HepG2 (cell line): ENCODE results near the gene NEK8. TPM values are rescaled to one million over a fixed set of nuclear protein-coding genes. Genes with fewer than 3 reads are reported as not detected.

ENCODE experiments used
- AKAP8 ChIP-seq: sonication (generic); formaldehyde crosslinking; IDR thresholded peaks from 2 replicates; pipeline ENCODE4 v1.5.1; 2020; ENCODE audit warnings: mild to moderate bottlenecking, missing genetic modification reagents
- CEBPB ChIP-seq: IDR thresholded peaks from 2 replicates; pipeline ENCODE4 v1.6.1; 2011; ENCODE audit warnings: low read depth, low read length, improper control_type of control experiment, borderline replicate concordance
- NCOA5 ChIP-seq: sonication (generic); formaldehyde crosslinking; IDR thresholded peaks from 2 replicates; pipeline ENCODE4 v1.4.0; 2020; ENCODE audit warnings: missing genetic modification reagents
- NFE2L1 ChIP-seq: sonication (generic); formaldehyde crosslinking; IDR thresholded peaks from 2 replicates; pipeline ENCODE4 v1.4.0; 2020; ENCODE audit warnings: missing genetic modification reagents, mild to moderate bottlenecking, borderline replicate concordance
- POLR2AphosphoS5 ChIP-seq: IDR thresholded peaks from 2 replicates; pipeline ENCODE4 v1.6.1; 2012; ENCODE audit warnings: low read depth, low read length
- ZIK1 ChIP-seq: sonication (generic); formaldehyde crosslinking; IDR thresholded peaks from 2 replicates; pipeline ENCODE4 v1.5.0; 2020; ENCODE audit warnings: mild to moderate bottlenecking, low read depth, missing genetic modification reagents, borderline replicate concordance
- ZNF136 ChIP-seq: sonication (generic); formaldehyde crosslinking; IDR thresholded peaks from 2 replicates; pipeline ENCODE4 v1.8.1; 2022; ENCODE audit warnings: low read depth, mild to moderate bottlenecking, moderate library complexity, missing genetic modification reagents
- ZNF17 ChIP-seq: sonication (generic); formaldehyde crosslinking; IDR thresholded peaks from 2 replicates; pipeline ENCODE4 v1.5.0; 2020; ENCODE audit warnings: mild to moderate bottlenecking, missing genetic modification reagents
- ZNF430 ChIP-seq: sonication (generic); formaldehyde crosslinking; IDR thresholded peaks from 2 replicates; pipeline ENCODE4 v1.9.0; 2021; ENCODE audit warnings: mild to moderate bottlenecking, missing genetic modification reagents
- ZNF546 ChIP-seq: sonication (generic); formaldehyde crosslinking; conservative IDR thresholded peaks from 2 replicates; pipeline ENCODE4 v1.8.1; 2023; ENCODE audit warnings: mild to moderate bottlenecking, missing genetic modification reagents
- ZNF556 ChIP-seq: sonication (generic); formaldehyde crosslinking; IDR thresholded peaks from 2 replicates; pipeline ENCODE4 v1.4.0; 2020; ENCODE audit warnings: mild to moderate bottlenecking, missing genetic modification reagents, borderline replicate concordance
- ZNF605 ChIP-seq: sonication (generic); formaldehyde crosslinking; IDR thresholded peaks from 2 replicates; pipeline ENCODE4 v1.8.0; 2022; ENCODE audit warnings: mild to moderate bottlenecking, missing genetic modification reagents
- polyA plus RNA-seq, 8 experiments: library from polyadenylated mRNA; depleted of rRNA in 3 of 8; stranded (reverse) in 7 of 8; unstranded in 1 of 8; fragments of >200 nt; fragmentation: Illumina TruSeq in 4 of 8; extraction: Trizol in 4 of 8; gene quantifications; 2 replicates each; pipeline versions ENCODE4 v1.2.1 to v1.2.3, GENCODE V29; 2011 to 2016; ENCODE audit warnings: low read depth in 4 of 8, missing spikeins in 1 of 8, mixed read lengths in 1 of 8; ENCODE audit not compliant: insufficient read depth in 1 of 8
- total RNA-seq, 5 experiments: library from RNA; depleted of rRNA; stranded (reverse); fragments of >200 nt; fragmentation: Illumina TruSeq; extraction: Trizol; gene quantifications; 2 replicates each; pipeline ENCODE4 v1.2.3, GENCODE V29; 2016; ENCODE audit warnings: low read depth in 1 of 5
- TF ChIP-seq, protein P1 (sequence below), 2 experiments: sonication (generic) in 1 of 2; formaldehyde crosslinking in 1 of 2; IDR thresholded peaks; 2 replicates each; pipeline versions ENCODE4 v1.6.1 to v1.9.0; 2014 to 2022; ENCODE audit warnings: antibody characterized with exemption in 1 of 2, borderline replicate concordance in 1 of 2, inconsistent platforms in 1 of 2, low read depth in 1 of 2, missing genetic modification reagents in 1 of 2
- TF ChIP-seq, protein P2 (sequence below): sonication (generic); formaldehyde crosslinking; IDR thresholded peaks from 2 replicates; pipeline ENCODE4 v1.4.0; 2020; ENCODE audit warnings: mild to moderate bottlenecking, missing genetic modification reagents
- TF ChIP-seq, protein P3 (sequence below): sonication (generic); formaldehyde crosslinking; IDR thresholded peaks from 2 replicates; pipeline ENCODE4 v1.8.0; 2022; ENCODE audit warnings: mild to moderate bottlenecking, missing genetic modification reagents, borderline replicate concordance
- TF ChIP-seq, protein P4 (sequence below): sonication (generic); formaldehyde crosslinking; IDR thresholded peaks from 2 replicates; pipeline ENCODE4 v1.9.0; 2021; ENCODE audit warnings: missing genetic modification reagents, borderline replicate concordance

Gene NEK8
- total and polyA plus RNA-seq, 2 of the 13 experiments (the other 11 are each of a cell fraction or from before 2014, with no cell fraction given), result 5.8 to 13.5 TPM

DNA sequence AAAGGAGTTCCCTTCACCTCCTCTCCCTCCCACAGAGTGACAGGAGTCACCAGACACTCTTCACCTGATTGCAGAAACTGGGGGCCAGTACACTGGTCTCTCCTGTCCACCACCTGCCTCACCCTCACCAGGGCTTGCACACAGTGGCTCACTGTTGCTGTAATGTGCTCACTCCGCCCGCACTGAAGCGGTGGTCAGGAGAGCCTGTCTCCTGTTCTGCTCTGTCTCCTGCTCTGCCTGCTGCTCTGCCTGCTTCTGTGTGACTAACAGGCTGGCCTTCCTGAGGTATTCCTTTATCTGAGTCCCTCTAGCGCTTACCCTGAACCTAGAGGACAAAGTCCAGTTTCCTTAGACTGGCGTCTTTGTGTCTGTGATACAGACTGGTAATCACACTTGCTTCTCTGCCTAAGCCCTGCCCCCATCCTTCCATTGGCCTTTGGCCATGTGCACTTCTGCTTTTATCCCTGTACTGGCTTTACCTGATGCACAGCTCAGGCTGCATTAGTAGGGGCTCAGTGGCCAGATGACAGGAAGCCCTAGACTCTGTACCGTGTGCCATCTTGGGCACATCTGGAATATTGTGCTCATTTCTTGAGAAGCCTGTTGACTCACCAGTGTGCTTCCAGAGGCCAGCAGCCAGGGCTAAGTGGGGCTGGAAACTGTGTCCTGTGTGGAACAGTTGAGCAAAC lies 30.2 kb upstream of the NEK8 start (continued):
- peak; percentile 63; the same call in 1 of the 2 replicates for TF ChIP-seq ZNF605 (CRISPR knock-in tag)
- TF ChIP-seq, protein P1, sequence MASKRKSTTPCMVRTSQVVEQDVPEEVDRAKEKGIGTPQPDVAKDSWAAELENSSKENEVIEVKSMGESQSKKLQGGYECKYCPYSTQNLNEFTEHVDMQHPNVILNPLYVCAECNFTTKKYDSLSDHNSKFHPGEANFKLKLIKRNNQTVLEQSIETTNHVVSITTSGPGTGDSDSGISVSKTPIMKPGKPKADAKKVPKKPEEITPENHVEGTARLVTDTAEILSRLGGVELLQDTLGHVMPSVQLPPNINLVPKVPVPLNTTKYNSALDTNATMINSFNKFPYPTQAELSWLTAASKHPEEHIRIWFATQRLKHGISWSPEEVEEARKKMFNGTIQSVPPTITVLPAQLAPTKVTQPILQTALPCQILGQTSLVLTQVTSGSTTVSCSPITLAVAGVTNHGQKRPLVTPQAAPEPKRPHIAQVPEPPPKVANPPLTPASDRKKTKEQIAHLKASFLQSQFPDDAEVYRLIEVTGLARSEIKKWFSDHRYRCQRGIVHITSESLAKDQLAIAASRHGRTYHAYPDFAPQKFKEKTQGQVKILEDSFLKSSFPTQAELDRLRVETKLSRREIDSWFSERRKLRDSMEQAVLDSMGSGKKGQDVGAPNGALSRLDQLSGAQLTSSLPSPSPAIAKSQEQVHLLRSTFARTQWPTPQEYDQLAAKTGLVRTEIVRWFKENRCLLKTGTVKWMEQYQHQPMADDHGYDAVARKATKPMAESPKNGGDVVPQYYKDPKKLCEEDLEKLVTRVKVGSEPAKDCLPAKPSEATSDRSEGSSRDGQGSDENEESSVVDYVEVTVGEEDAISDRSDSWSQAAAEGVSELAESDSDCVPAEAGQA (IDR thresholded peaks at IDR 0.05; ENCODE audit: low read depth), result no peak; the same call in 1 of the 2 replicates
- TF ChIP-seq, protein P1 (CRISPR knock-in tag; IDR thresholded peaks at IDR 0.05; ENCODE audit: borderline replicate concordance), result no peak
- peak; percentile 84 for TF ChIP-seq POLR2AphosphoS5
- TF ChIP-seq CEBPB, result no peak; the same call in 1 of the 2 replicates
- TF ChIP-seq ZNF17 (CRISPR knock-in tag), result no peak
- TF ChIP-seq, protein P2, sequence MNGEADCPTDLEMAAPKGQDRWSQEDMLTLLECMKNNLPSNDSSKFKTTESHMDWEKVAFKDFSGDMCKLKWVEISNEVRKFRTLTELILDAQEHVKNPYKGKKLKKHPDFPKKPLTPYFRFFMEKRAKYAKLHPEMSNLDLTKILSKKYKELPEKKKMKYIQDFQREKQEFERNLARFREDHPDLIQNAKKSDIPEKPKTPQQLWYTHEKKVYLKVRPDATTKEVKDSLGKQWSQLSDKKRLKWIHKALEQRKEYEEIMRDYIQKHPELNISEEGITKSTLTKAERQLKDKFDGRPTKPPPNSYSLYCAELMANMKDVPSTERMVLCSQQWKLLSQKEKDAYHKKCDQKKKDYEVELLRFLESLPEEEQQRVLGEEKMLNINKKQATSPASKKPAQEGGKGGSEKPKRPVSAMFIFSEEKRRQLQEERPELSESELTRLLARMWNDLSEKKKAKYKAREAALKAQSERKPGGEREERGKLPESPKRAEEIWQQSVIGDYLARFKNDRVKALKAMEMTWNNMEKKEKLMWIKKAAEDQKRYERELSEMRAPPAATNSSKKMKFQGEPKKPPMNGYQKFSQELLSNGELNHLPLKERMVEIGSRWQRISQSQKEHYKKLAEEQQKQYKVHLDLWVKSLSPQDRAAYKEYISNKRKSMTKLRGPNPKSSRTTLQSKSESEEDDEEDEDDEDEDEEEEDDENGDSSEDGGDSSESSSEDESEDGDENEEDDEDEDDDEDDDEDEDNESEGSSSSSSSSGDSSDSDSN (CRISPR knock-in tag), result peak; percentile 73
- TF ChIP-seq ZNF430 (CRISPR knock-in tag), result 0 out of 2 replicates have a peak, but pooled peaks have one; percentile 64
- no peak for TF ChIP-seq AKAP8 (CRISPR knock-in tag)
- no peak for TF ChIP-seq NCOA5
- TF ChIP-seq, protein P3, sequence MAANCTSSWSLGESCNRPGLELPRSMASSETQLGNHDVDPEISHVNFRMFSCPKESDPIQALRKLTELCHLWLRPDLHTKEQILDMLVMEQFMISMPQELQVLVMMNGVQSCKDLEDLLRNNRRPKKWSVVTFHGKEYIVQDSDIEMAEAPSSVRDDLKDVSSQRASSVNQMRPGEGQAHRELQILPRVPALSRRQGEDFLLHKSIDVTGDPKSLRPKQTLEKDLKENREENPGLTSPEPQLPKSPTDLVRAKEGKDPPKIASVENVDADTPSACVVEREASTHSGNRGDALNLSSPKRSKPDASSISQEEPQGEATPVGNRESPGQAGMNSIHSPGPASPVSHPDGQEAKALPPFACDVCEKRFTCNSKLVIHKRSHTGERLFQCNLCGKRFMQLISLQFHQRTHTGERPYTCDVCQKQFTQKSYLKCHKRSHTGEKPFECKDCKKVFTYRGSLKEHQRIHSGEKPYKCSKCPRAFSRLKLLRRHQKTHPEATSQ, result peak; percentile 78; the same call in 1 of the 2 replicates
- TF ChIP-seq ZNF136 (CRISPR knock-in tag), result 0 out of 2 replicates have a peak, but pooled peaks have one; percentile 43
- TF ChIP-seq NFE2L1 (CRISPR knock-in tag), result no peak
- peak; percentile 34; the same call in 1 of the 2 replicates for TF ChIP-seq ZIK1 (CRISPR knock-in tag)
- TF ChIP-seq ZNF556 (CRISPR knock-in tag), result peak; percentile 71; the same call in 1 of the 2 replicates
- no peak for TF ChIP-seq ZNF546 (CRISPR knock-in tag)
- TF ChIP-seq, protein P4, sequence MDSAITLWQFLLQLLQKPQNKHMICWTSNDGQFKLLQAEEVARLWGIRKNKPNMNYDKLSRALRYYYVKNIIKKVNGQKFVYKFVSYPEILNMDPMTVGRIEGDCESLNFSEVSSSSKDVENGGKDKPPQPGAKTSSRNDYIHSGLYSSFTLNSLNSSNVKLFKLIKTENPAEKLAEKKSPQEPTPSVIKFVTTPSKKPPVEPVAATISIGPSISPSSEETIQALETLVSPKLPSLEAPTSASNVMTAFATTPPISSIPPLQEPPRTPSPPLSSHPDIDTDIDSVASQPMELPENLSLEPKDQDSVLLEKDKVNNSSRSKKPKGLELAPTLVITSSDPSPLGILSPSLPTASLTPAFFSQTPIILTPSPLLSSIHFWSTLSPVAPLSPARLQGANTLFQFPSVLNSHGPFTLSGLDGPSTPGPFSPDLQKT (CRISPR knock-in tag), result no peak
